Left colon (tissue), 2 donors: ENCODE measurements around the gene TMEM266. TPM values are rescaled to one million over a fixed set of nuclear protein-coding genes. Genes with fewer than 3 reads are reported as not detected.
A peak's percentile ranks its signal among the peaks of the same experiment; 100 is the strongest.

ENCODE experiments used
- ATAC-seq: fragments of 200-7000 bp; cut with Tn5 transposase; one replicate; pipeline ENCODE4 v1.9.1; 2020; ENCODE audit warnings: mild to moderate bottlenecking, moderate library complexity
- DNase-seq, 2 donors: peaks; one replicate each; pipeline ENCODE4 v3.0.0-alpha.2; 2020
- intact Hi-C, 2 donors: fragments of 100-400 bp; cut with DNase I in 1 of 2; cut with micrococcal nuclease in 1 of 2; formaldehyde crosslinking; loops; one replicate each; pipeline versions ENCODE4 v1.11.2 to v1.14.0; 2022; cut with DNase I, micrococcal nuclease
- total RNA-seq, 2 donors: library from RNA; stranded (reverse); fragmentation: NEBNext Ultra II Directional; extraction: Animal tissue kit (Norgen Biotek cat#: 25700); gene quantifications; one replicate each; pipeline ENCODE4 v1.2.1, GENCODE V29; 2021
- donor health status: DM: no; HTN: no; CAD: no.
- donor health status: DM: yes; HTN: yes; CAD: no.

Gene TMEM266
- total RNA-seq, 2 donors from 2014 or later: not detected

DNA sequence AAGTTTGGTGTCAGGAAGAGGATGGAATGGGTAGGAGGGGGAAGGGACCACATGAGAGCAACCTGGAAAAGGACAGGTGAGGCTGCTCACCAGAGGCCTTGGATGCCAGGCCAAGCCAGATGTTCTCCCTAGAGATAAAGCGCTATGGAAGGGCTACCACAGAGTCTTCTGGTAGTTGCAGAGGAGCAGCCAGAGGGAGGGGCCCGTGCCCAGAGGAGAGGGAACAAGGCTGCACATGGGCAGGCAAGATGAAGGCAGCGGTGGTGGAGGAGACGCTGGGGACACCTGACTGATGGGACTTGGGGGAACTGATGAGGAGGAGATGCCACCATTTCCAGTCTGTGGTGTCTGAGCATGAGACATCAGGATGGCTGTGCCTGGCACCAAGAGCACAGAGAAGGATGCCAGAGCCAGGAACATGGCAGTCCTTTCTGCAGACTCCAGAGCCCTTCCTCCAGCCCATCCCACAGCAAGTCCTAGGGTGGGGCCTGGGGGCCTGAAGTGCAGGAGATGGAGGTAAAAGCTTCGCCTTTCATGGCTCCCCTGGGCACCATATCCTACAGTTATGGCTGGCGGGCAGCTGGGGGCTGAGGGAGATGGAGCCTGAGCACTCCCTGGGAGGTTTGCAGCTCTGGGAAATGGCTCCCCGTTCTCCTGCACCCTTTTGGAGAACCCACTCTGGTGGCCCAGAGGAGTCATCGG is 148.4 kb downstream of the TMEM266 start:
- intact Hi-C loops: no loop called here
- DNase-seq (no peak), ATAC-seq (no peak)

DNA sequence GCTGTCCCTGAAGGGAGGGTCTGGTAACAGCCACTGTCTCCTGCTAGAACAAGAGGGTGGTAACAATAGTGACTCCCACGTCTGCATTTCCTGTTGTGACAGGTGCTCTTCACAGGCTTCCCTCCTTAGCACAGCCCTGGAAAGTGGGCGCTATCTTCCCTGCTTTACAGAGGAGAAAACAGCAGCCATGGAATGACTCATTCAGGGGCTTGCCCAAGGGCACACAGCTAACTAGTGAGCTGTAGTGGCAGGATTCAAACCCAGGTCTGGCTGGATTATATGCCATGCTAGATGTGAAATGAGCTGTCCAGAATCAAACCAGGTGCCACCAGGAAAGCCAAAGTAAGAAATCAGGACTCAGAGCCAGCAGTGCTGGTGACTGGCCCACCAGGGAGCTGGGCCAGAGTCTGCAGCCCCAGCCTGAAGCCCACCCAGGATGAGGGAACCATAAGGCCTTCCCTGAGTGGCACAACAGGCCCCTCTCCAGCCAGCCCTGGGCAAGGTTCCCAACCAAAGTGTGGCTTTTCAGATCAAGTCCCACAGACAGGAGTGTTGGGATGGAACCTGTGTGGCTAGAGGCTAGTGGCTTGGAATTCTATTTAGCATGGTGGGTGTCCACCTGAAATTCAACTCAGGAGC is 149.1 kb downstream of the TMEM266 start:
- ATAC-seq (no peak), DNase-seq (no peak)
- intact Hi-C loops: no loop called here

DNA sequence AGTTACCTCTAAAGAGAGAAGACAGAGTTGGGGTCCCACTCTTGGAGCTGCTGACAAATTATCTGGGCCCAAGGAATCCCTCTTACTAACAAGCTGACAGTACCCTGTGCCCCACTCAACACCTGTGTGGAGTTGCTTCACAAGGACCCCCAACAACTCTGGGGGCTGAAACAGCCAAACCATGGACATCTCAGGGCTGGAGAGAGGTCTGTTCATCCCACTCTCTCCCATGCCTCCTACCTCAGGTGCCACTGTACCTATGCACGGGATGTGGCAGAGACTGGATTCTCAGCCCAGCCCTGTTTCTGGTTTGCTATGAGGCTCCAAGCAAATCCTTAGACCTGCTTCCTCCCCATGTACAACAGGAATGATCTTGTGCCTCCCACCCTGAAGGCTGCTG is 149.7 kb downstream of the TMEM266 start:
- DNase-seq: no peak
- ATAC-seq: no peak
- intact Hi-C loops: no loop called here

DNA sequence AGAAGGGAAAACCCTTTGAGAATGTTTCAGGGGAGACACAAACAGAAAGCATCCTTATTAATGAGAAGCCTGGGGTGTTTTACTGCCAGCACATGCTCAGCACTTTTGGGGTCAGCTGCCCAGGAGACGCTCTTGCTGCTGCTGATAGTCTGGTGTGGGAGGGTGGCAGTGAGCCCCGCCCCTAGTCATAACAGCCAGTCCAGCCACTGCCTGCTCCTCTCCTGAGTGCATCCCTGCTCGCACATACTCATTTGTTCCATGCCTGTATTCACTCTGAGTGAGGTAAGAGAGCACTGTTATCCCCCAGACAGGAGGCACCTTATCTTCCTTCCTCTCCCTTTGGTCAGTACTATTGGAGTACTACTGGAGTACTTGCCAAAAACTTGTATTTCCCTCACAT is 150.2 kb downstream of the TMEM266 start:
- DNase-seq: no peak
- ATAC-seq: no peak
- intact Hi-C loops: no loop called here

DNA sequence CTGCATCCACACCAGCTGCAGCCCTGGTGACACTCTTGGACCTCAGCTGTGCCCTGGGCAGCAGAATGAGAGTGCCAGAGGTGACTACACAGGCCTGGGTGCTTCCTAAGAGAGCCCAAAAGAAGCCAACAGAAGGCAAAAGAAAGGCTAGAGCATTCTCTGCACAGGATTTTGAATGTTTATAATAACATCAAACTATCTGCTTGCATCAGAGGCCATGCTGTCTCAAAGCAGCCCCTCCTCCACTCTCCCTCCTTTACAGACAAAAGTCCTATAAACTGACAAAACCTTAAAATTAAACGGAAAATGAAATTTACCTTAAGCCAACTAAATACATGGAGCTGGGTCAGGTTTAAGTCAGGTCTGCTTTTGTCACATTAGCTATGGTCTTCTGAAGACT is 155.8 kb downstream of the TMEM266 start:
- intact Hi-C loops: no loop called here
- DNase-seq (no peak), ATAC-seq (no peak)

DNA sequence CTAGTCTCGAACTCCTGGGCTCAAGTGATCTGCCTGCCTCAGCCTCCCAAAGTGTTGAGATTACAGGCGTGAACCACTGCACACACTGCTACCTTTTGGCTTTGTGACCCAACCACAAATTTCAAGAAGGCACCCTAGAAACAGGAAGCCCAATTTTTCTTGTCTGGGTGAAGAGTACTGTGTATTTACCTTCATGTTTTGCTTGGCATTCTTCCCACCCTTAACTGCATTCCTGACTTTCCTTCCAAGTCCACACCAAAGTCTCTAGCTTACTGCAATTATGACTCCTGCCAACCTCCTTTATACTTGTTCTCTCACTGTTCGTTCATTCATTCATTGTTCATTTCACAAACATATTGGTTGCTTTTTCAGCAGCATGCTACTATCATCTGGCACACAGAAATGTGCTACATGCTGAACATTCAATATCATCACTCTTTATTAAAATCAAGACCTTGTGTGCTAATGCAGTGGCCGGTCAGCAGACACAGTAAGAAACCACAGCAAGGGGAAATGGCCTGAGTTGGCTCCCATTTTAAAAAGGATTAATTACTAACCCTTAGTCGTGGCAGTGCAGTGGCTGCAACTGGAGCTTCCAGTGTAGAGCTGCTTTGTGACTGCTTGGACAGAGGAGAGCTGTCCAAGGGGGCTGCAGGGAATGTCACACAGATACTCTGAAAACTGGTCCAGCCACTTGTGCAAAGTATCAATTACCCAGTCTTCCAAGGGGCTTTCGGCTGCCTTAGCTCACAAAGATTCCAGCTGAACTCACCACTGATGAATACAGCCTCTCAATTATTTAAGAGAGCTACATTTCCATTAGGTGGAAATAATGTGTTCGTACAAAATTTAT is 157.5 kb downstream of the TMEM266 start:
- ATAC-seq (peak; percentile 74), DNase-seq (no peak)
- intact Hi-C loops: no loop called here

DNA sequence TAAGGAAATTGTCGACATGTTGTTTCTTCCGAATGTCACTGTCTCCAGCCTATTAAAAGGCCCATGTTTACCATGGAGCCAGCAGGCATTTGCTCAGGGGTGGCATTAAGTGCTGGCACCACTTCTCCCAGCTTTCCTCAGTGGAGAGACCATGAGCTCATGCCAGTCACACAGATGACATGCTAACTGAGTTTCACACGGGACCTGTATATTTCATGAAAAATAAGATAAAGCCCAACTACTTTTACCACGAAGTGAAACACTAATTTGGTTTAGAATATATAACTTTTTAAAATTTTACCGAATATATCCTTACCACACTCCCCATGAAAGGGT is 158.1 kb downstream of the TMEM266 start:
- no peak for ATAC-seq
- intact Hi-C loops: no loop called here
- no peak for DNase-seq

DNA sequence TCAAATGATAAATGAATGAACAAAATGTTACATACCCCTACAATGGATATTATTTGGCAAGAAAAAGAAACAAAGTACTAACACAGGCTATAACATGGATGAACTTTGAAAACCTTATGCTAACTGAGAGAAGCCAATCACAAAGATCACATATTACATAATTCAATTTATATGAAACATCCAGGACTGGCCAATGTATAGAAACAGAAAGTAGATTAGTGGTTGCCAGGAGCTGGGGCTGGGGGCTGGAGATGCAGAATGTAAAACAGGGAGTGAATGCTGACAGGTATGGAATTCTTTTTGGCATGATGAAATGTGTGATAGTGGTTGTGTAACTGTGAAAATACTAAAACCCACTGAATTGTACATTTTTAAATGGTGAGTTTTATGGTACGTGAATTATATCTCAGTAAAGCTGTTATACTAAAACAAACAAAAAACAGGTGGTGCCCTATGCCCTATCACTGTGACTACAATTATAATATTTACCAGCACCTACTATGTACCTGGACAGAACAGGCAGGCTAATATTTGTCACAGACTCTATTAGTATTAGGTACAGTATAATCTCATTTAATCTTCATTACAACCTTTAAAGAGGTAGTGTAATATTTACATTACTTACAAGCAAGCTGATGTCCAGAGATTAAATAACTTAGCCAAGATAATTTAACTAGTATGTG is 161.4 kb downstream of the TMEM266 start:
- ATAC-seq (peak; percentile 72), DNase-seq (no peak)
- intact Hi-C loops: no loop called here

DNA sequence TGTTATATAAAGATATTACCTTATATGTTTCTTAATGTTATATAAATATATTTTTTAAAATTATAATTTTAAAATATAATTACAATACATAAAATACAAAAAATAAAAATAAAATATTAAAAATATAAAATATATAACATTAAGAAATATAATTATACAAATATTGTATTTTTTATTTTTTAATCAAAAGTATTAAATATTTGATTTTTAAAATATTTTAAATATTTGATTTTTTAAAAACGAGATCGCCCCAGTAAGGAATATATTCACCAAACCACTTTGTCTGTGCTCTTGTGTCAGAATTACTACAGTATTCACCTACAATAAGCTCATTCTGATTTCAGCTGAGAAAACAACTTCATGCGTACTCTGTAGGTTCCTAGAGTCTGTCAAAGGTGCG is 162.4 kb downstream of the TMEM266 start:
- ATAC-seq (no peak), DNase-seq (no peak)
- intact Hi-C loops: no loop called here

DNA sequence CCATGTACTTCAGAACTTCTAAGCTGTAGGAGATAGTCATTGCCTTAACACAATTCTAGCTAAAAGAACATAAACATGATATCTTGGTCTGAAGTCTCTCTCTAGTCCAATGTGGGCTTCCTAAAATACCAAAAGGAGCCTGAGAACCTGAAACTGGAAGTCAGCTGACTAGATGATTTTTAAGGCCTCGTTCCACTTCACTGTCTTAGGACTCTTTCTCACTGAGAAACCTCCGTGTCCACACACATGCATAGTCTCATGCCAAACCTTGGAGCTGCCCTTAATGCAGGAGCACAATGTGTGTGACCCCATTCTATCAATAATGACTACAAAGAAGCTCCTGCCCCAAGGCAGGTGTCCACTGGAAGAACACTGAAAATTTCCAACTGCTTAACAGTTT is 163.7 kb downstream of the TMEM266 start:
- intact Hi-C loops: no loop called here
- ATAC-seq (no peak), DNase-seq (no peak)

DNA sequence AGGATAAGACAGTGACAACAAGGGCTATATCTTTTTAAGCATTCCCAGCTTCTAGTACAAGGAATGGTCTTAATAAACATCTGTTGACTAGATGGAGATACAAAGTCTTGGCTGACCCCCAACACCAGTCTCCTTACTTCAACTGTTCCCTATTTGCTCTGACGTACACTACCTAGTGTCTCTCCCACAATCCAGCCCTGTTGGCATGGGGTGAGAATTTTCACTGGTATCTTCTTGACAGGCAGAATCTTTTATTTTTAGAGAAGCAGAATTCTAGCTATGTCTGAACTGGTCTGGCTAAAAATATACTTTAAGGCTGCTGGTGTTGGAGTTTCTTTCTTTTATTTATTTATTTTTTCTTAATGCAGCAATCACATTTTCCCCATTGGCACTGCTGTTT is 169.5 kb downstream of the TMEM266 start:
- no peak for DNase-seq

DNA sequence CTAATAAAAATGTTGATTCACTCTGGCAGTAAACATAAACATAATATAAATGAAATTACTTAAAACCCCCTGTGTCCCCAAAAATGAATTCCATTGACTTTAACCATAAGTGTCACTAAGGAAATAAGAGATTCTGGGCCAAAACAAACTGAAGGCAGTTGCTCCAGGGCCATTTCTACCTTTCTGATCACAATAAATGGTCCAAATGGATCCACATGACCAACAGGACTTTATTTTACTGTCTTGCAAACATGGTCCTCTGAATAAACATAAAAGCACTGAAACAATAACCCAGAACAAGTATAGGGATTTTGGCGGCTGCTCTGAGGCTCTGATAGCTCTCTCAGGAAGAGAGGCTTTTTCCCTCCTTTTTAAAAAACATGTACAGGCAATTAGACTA is 174.1 kb downstream of the TMEM266 start:
- DNase-seq: no peak
- no peak for ATAC-seq
- intact Hi-C loops: loop anchor here in 1 of 2 donors (10.0 kb wide), 1 partner anchor 91 kb away; no protein-coding TSS in a partner anchor

More for the DNA sequence above, 169.5 kb downstream of the TMEM266 start:
- intact Hi-C loops: no loop called here
- ATAC-seq: no peak

DNA sequence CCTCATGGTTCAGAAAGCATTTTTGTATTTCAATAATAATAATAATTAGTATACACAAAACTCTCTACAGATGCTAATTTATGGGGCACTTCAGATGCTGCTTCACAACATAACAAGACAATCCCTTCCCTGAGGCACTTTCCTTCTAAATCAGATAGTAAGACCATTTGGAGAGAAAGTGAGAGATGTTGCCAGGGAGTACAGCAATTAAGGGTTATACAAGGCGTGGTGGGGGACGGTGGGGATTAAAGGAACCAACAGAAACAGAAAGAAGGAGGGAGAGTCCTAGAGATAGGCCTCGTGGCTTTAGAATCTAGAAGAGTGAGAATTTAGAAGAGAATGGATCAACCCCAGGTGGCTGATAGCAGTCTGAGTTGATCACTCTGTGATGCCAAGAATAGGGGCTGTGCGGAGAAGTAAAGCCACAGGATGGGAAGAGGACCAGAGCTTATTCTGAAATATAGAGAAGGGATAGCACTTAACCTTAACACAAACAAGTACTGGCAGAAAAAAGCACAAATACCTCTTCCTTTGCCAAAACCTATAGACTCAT is 174.6 kb downstream of the TMEM266 start:
- DNase-seq (no peak), ATAC-seq (peak; percentile 54)
- intact Hi-C loops: loop anchor here in 1 of 2 donors (10.0 kb wide), 1 partner anchor 90 kb away; no protein-coding TSS in a partner anchor

DNA sequence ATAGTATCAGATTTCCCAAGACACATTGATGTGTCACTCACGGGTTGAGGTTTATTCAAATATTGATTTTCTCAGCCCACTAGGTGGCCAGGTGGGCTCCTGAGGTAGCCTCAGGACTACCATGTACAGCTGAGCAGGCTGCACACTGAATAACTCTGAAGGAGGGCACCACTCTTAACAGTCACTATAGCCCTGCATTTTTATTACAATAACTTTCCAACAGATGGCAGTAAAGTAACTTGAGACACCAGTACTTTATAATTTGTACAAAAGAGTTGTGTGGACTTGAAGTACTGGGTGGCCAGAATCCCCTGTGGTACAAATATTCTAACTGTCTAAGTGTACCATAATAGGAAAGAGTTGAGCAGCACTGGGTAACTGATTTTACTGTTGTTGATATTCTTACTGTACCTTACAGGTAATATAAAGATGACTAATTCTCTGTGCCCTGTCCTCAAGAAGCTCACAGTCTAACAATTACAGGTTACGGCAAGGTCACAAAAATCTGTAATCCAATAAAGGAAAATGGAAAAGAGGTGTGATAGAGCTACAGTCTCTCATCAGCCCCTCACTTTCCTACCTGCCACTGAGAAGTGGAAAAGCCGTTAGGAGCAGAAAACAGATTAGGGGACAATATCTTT is 175.5 kb downstream of the TMEM266 start:
- DNase-seq: no peak

DNA sequence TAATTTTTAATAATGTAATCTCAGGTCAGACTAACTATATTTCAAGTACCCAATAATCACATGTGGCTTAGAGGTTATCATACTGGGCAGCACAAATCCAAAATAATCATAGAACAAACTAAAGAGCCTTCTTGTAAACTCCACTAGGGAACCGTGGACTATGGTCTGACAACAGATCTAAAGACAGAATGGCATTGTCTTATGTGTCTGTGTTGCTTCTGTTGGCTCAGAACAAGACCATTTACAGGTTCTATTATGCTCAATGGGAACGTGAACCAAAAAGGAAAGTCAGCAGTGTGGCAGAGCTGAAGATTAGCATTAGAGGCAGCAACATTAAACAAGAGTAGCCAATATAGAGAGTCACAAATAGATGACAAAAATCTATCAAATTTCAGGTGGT is 176.6 kb downstream of the TMEM266 start:
- ATAC-seq (peak; percentile 40), DNase-seq (no peak)
- intact Hi-C loops: loop anchor here in 1 of 2 donors (10.0 kb wide), 1 partner anchor 88 kb away; no protein-coding TSS in a partner anchor

More for the DNA sequence above, 175.5 kb downstream of the TMEM266 start:
- intact Hi-C loops: loop anchor here in 1 of 2 donors (10.0 kb wide), 1 partner anchor 89 kb away; no protein-coding TSS in a partner anchor
- ATAC-seq: peak; percentile 80

DNA sequence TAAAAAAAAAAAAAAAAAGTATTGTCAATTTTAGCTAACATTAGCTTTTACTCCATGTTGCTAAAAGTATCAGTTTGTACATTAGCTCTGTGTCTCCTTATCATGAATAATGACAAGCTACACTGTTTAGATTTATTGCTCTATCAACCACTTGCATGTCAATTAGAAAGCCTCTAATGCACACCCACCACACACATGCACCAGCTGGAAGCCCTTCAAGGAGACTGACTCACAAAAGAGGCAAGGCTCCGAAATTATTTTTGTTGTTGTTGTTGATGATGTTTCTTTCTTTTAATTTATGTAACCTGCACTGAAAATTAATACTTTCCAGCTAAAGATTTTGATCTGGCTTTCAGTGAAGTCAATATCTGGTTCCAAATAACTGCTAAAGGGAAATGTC is 180.0 kb downstream of the TMEM266 start:
- ATAC-seq: no peak
- intact Hi-C loops: loop anchor here in 1 of 2 donors (10.0 kb wide), 1 partner anchor 85 kb away; no protein-coding TSS in a partner anchor
- no peak for DNase-seq

DNA sequence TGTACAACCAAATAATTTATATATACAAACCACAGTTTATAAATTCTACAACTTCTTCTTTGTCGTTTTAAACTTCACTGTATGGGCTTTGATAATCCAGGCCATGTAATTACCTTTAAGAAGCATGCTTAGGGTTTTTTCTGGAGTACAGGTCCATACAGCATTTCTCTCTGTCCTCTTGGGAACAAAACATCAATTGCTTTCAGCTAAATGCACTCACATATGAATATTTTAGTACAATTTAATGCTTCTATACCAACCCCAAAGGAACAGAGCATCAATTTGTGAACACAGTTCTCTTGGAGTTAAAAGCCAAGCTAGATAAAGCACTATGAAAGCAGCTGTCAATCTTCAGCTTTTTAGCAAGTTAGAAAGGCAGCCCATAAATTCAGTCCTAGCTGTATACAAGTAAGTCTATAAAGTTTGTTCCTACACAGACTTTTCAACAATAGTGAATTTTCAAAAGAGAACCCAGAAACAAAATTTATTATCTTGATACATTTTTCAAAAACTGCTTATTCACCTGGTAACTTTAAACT is 185.4 kb downstream of the TMEM266 start:
- ATAC-seq (no peak), DNase-seq (no peak)
- intact Hi-C loops: no loop called here

DNA sequence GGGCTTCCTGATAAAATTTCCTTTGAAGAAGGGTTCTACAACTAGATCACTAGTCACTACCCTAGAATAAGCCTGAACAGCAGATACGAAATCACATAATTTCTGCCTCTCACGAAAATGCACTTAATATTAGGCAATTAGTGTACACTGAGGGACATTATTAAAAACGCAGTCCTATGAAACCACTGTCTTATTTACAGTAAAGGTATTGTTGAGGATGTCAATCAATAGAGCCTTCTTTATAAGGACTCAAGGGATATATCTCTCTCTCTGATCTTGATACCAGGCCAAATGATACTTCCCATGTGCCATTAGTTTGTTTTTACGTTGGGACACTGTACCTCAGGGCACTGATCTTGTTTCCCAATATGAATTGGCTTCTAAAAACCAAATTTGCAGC is 191.9 kb downstream of the TMEM266 start:
- ATAC-seq (no peak), DNase-seq (no peak)

More for the DNA sequence above, 191.9 kb downstream of the TMEM266 start:
- intact Hi-C loops: no loop called here
